Cardiac fibroblast (primary cell): ENCODE data around the gene ZNF569.
A peak's percentile ranks its signal among the peaks of the same experiment; 100 is the strongest.

Source experiments
- DNase-seq, 2 donors: peaks; one replicate each; pipeline versions ENCODE4 v3.0.0 to v3.0.0-alpha.2; 2010; ENCODE audit warnings: low read depth in 2 of 2
- H3K4me3 ChIP-seq, 2 donors: replicated peaks in 1 of 2; 1 replicate in 1 of 2; 2 replicates in 1 of 2; pipeline ENCODE4 v1.5.1; 2011; ENCODE audit warnings: low read depth in 2 of 2, low read length in 2 of 2, mild to moderate bottlenecking in 2 of 2, moderate library complexity in 1 of 2
- TF ChIP-seq, protein P1 (sequence below): IDR thresholded peaks from one replicate; pipeline ENCODE4 v1.5.1; 2011; ENCODE audit warnings: low read depth, mild to moderate bottlenecking, low read length, inconsistent platforms

The ZNF569 gene

DNA sequence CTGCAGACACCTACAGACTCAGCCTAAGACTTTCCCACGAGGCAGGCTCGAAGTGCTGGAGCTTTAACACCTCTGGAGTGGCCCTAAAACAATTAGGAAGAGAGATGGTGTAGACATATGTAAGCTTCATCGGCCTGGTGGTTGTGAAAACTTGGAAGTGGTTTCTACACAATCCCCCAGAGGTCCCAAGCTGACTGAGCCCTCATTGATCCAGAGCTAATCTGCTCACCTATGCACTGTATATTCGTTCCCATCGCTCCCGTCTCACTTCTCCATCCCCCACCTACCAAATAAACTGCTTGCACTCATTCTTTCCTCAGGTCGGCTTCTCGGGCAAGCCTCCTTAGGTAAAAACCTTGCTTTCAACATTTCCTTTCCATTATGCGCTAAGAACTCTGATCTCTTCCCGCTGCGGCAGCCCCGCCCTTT is 38.7 kb upstream of the ZNF569 start:
- H3K4me3 ChIP-seq: peak overlapping the region; percentile 60 to 64
- DNase-seq: no peak
- TF ChIP-seq, protein P1, sequence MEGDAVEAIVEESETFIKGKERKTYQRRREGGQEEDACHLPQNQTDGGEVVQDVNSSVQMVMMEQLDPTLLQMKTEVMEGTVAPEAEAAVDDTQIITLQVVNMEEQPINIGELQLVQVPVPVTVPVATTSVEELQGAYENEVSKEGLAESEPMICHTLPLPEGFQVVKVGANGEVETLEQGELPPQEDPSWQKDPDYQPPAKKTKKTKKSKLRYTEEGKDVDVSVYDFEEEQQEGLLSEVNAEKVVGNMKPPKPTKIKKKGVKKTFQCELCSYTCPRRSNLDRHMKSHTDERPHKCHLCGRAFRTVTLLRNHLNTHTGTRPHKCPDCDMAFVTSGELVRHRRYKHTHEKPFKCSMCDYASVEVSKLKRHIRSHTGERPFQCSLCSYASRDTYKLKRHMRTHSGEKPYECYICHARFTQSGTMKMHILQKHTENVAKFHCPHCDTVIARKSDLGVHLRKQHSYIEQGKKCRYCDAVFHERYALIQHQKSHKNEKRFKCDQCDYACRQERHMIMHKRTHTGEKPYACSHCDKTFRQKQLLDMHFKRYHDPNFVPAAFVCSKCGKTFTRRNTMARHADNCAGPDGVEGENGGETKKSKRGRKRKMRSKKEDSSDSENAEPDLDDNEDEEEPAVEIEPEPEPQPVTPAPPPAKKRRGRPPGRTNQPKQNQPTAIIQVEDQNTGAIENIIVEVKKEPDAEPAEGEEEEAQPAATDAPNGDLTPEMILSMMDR: no peak

DNA sequence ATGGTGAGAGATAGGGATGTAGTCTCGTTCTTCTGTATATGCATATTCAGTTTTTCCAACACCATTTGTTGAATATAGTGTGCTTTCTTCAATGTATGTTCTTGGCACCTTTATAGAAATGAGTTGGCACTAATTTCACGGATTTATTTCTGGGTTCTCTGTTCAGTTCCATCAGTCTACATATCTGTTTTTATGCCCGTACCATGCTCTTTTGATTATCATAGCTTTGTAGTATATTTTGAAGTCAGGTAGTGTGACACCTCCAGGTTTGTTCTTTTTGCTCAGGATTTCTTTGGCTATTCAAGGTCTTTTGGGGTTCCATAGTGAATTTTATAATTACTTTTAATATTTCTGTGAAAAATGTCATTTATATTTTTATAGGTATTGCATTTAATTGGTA is 25.0 kb upstream of the ZNF569 start:
- DNase-seq: no peak
- TF ChIP-seq, protein P1: no peak
- H3K4me3 ChIP-seq: no peak overlapping the region

DNA sequence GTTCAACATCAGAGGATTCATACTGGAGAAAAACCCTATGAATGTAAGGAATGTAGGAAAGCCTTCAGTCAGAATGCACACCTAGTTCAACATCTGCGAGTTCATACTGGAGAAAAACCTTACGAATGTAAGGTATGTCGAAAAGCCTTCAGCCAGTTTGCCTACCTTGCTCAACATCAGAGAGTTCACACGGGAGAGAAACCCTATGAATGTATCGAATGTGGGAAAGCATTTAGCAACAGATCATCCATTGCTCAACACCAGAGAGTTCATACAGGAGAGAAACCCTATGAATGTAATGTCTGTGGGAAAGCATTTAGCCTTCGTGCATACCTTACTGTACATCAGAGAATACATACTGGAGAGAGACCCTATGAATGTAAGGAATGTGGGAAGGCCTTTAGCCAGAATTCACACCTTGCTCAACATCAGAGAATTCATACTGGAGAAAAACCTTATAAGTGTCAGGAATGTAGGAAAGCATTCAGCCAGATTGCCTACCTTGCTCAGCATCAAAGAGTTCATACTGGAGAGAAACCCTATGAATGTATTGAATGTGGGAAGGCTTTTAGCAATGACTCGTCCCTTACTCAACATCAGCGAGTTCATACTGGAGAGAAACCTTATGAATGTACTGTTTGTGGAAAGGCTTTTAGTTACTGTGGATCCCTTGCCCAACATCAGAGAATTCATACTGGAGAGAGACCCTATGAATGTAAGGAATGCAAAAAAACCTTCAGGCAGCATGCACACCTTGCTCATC is 17.3 kb upstream of the ZNF569 start:
- TF ChIP-seq, protein P1: no peak
- H3K4me3 ChIP-seq: no peak overlapping the region
- peak in 1 of 2 donors; percentile 12 for DNase-seq

DNA sequence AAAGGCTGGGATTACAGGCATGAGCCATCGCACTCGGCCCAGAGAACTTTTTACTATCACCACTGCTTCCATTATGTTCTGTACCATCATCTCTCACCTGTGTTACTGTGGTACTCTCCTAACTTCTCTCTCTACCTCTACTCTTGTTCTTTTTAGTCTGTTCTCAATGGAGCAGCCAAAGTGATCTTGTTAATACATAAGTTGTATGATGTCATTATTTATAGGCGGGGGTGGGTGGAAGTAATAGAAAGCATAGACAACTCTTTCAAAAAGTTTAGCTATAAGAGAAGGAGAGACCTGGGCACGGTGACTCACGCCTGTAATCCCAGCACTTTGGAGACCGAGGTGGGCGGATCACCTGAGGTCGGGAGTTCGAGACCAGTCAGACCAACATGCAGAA is 4.9 kb upstream of the ZNF569 start:
- TF ChIP-seq, protein P1: no peak
- H3K4me3 ChIP-seq: no peak overlapping the region
- DNase-seq: no peak

DNA sequence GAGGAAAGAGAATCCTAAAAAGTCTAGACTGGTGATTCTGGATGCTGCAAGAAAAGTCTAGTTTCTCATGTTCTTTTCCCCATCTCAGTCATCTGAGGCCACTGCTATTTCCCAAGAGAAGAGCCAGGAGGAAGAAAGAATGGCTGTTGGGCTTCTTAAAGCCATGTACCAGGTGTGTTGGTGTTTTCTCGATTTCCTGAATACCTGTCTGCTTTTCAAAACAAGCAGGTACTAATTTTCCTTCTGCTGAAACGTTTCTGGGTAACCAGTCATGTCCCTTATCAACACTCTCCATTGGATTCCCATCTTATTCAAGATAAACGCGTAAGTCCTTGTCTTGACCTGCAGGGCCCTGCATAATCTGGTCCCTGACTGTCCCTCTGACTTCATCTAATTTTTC is 3.0 kb upstream of the ZNF569 start:
- no peak for DNase-seq
- peak overlapping the region in 1 of 2 donors; percentile 94 for H3K4me3 ChIP-seq
- TF ChIP-seq, protein P1: no peak

DNA sequence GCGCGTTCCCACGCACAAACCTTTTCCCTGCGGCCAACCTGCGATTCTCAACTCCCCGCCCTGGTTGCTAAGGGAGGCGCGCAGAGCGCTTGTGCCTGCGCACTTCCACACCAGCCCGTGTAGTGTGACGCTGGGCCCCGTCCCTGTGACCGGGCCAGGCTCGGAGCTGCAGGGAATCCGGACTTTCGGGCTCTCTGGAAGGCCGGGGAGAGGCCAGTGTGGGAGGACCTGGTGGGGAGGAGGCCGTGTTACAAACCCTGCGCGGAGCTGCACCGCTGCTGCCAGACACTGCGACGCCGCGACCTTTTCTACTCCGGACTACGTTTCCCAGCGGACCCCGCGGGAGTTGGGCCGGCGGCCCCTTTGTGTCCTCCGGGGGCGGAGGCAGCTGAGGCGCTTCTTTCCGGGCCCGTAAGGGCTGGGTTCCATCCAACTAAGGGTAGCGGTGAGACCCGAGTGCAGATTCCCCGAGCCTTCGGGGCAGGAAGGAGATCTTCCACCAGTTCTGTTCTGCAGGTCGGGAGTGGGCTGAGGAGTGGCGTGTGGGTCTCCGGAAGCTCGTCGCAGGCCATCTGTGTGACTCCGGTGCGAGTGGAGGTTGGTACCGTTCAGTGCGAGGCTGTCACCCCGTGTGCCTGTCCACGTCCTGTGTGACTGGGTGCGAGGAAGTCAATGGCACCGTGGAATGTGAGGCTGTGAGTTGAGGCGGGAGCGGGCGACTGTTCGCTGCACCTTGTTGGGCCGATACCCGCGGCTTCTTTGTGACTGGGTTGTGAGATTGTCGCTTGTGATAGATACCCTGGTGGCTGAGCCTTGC is 1.9 kb upstream of the ZNF569 start, which contains the start of gene ZNF570:
ZNF570 (plus strand) TSS at position 396 of the 817 bp plus-strand sequence. CDS start 999 bp downstream, outside the sequence.
- DNase-seq: peak; percentile 90 to 92
- H3K4me3 ChIP-seq: peak within 1 kb of the TSS; percentile 87 to 94
- TF ChIP-seq, protein P1: no peak
